Heart left ventricle (tissue), 13 donors: ENCODE measurements around the gene CA4.

Experiments used
- POLR2A ChIP-seq, 2 donors: fragments of 450-650 bp; IDR thresholded peaks; one replicate each; pipeline ENCODE4 v1.6.1; 2017; ENCODE audit warnings: antibody characterized with exemption in 2 of 2, mild to moderate bottlenecking in 2 of 2, moderate library complexity in 2 of 2
- TF ChIP-seq, protein P1 (sequence below), 12 donors: fragments of 200-600 bp; sonication (generic) in 4 of 12; IDR thresholded peaks; one replicate each; pipeline versions ENCODE4 v1.5.0 to v1.8.0; 2018 to 2022; ENCODE audit warnings: antibody characterized with exemption in 12 of 12, mild to moderate bottlenecking in 5 of 12
- donor health status: ischemic (EF 13 %, LVEDD 7.1; RV severe dilation, severe dysfunction).
- donor health status: DM: no; HTN: yes; CAD: no.
- donor health status: DM: no; HTN: no; CAD: no.
- donor health status: ischemic (EF 25% LVEDD 6.9; RV normal size, moderate dysfunction).
- donor health status: ischemic (EF 25% LVEDD 5.7; RV mildly dilated, moderate dysfunction).
- donor health status: ischemic (EF 35%, LVEDD 5.7; RV mildly dilated, moderate dysfunction).
- donor health status: nonischemic (EF 11% LVEDD 7.7; RV severe dilation, severe dysfunction).
- donor health status: DM: yes; HTN: yes; CAD: no.
- donor health status: PGD.
- donor health status: ischemic (EF 29% LVEDD 5.4; RV normal size, mild dysfunction).
- donor health status: nonischemic (EF 23%, LVEDD 6.1; RV moderate dilation, normal function).

DNA sequence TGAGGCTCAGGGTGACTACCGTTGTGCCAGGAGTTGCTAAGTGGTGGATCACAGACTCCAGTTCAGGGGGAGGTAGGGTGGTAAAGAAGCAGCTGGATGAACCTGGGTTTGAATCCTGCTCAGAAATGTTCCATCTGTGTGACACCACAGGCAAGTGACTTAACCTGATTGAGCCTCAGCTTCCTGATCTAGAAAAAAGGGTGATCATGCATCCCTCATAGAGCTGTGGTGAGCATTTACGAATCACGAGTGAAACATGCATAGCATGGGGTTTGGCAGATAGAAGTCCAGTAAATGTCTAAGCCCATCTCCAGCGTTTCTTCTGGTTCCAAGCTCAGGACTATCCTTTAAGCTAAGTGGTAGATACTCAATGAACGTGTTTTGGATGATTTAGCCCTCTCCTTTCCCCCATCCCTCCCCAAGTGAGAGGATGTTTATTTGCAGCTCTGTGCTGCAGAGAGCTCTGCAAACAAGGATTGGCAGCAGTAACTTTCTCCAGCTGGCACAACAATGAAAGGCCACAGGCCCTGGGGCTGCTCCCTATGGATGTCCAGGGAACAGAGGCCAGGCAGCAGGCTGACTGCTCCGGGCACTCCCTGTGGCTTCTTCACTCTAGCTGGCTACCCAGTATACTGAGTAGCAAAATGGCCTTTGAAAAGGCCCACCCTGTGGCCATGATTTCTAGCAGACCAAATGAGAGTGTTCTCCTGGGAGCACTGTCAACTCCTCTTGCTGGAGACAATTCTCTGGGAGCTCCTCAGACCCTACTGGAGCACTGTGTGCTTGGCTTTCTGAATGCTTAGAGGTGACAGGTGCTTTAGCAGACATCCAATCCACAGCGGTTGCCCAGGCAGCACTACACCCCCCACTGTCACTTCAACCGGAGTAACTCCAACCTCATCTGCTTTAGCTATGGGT lies 21.3 kb downstream of the CA4 start:
- TF ChIP-seq, protein P1, sequence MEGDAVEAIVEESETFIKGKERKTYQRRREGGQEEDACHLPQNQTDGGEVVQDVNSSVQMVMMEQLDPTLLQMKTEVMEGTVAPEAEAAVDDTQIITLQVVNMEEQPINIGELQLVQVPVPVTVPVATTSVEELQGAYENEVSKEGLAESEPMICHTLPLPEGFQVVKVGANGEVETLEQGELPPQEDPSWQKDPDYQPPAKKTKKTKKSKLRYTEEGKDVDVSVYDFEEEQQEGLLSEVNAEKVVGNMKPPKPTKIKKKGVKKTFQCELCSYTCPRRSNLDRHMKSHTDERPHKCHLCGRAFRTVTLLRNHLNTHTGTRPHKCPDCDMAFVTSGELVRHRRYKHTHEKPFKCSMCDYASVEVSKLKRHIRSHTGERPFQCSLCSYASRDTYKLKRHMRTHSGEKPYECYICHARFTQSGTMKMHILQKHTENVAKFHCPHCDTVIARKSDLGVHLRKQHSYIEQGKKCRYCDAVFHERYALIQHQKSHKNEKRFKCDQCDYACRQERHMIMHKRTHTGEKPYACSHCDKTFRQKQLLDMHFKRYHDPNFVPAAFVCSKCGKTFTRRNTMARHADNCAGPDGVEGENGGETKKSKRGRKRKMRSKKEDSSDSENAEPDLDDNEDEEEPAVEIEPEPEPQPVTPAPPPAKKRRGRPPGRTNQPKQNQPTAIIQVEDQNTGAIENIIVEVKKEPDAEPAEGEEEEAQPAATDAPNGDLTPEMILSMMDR (IDR thresholded peaks at IDR 0.05) = no peak
- TF ChIP-seq POLR2A (IDR thresholded peaks at IDR 0.05) = no peak
